HCT116 (cell line): Measurements from ENCODE around the gene TSPAN5. TPM values are rescaled to one million over a fixed set of nuclear protein-coding genes. Genes with fewer than 3 reads are reported as not detected.

Experiments
- ATAC-seq: fragments of 200-7000 bp; cut with Tn5 transposase; 2 replicates; pipeline ENCODE4 v1.9.1; 2020; ENCODE audit warnings: mild to moderate bottlenecking, moderate library complexity
- BruUV-seq: library from RNA; stranded (reverse); fragments of 400-500 nt; replicated peaks from 2 replicates; lab custom pipeline; 2021; lab: Mats Ljungman, UMichigan
- CTCF ChIA-PET: fragments of 300-600 bp; sonication (Branson Sonifier 250); formaldehyde crosslinking; loops from one replicate; lab custom pipeline; 2021; ENCODE audit warnings: antibody characterized with exemption; lab: Charles Lee
- POLR2A ChIA-PET: fragments of 300-600, 350-600 bp; sonication (Branson Sonifier 250); formaldehyde crosslinking; loops from one replicate; lab custom pipeline; 2021; ENCODE audit warnings: antibody characterized with exemption; lab: Charles Lee
- RAD21 ChIA-PET, 2 experiments: fragments of 300-600 bp; sonication (Branson Sonifier 250); formaldehyde crosslinking; loops; one replicate each; lab custom pipeline; 2023; ENCODE audit warnings: low total read pairs in 2 of 2; ENCODE audit not compliant: uncharacterized antibody in 2 of 2, unreplicated experiment in 2 of 2, low non-redundant PET in 1 of 2; lab: Charles Lee
- DNase-seq: peaks from one replicate; pipeline ENCODE4 v3.0.0-alpha.2; 2010; ENCODE audit warnings: low read depth, low spot score
- H2AFZ ChIP-seq: fragments of 200-600 bp; shearing (Covaris generic), sonication (generic); 2 replicates; pipeline ENCODE4 v1.6.1; 2017; ENCODE audit warnings: low read depth, mixed run types, mixed read lengths, antibody characterized with exemption, low read length; ENCODE audit not compliant: poor library complexity, severe bottlenecking
- H3K27ac ChIP-seq: 2 replicates; pipeline ENCODE4 v1.5.1; 2012; ENCODE audit warnings: low read depth, low read length
- H3K27me3 ChIP-seq: fragments of 200-600 bp; sonication (generic); 2 replicates; pipeline ENCODE4 v1.6.1; 2016; ENCODE audit warnings: mixed run types, low read length, mixed read lengths; ENCODE audit not compliant: insufficient read depth
- H3K36me3 ChIP-seq, 2 experiments: fragments of 200-500 bp in 1 of 2; fragments of 200-600 bp in 1 of 2; sonication (Bioruptor generic) in 1 of 2; sonication (generic) in 1 of 2; 2 replicates each; pipeline versions ENCODE4 v1.5.1 to v1.6.1; 2014 to 2016; ENCODE audit warnings: low read length in 2 of 2, inconsistent platforms in 1 of 2, mixed read lengths in 1 of 2, mixed run types in 1 of 2; ENCODE audit not compliant: insufficient read depth in 2 of 2, control insufficient read depth in 1 of 2
- H3K4me1 ChIP-seq, 2 experiments: fragments of 200-600 bp in 1 of 2; sonication (generic) in 1 of 2; 2 replicates each; pipeline versions ENCODE4 v1.5.1 to v1.6.1; 2012 to 2017; ENCODE audit warnings: low read length in 2 of 2, inconsistent platforms in 1 of 2, mild to moderate bottlenecking in 1 of 2, mixed read lengths in 1 of 2, mixed run types in 1 of 2, moderate library complexity in 1 of 2; ENCODE audit not compliant: insufficient read depth in 2 of 2, control insufficient read depth in 1 of 2
- H3K4me2 ChIP-seq: fragments of 200-600 bp; sonication (generic); 2 replicates; pipeline ENCODE4 v1.6.1; 2017; ENCODE audit warnings: mixed run types, low read length, mixed read lengths
- H3K4me3 ChIP-seq, 2 experiments: fragments of 200-600 bp in 1 of 2; sonication (generic) in 1 of 2; replicated peaks in 1 of 2; 2 replicates each; pipeline ENCODE4 v1.5.1; 2011 to 2016; ENCODE audit warnings: low read length in 2 of 2, control low read depth in 1 of 2, low read depth in 1 of 2, mild to moderate bottlenecking in 1 of 2, mixed read lengths in 1 of 2, mixed run types in 1 of 2
- H3K79me2 ChIP-seq: fragments of 200-600 bp; sonication (generic); 2 replicates; pipeline ENCODE4 v1.6.1; 2017; ENCODE audit warnings: mild to moderate bottlenecking, mixed run types, low read length, moderate library complexity, mixed read lengths; ENCODE audit not compliant: insufficient read depth
- H3K9ac ChIP-seq: fragments of 200-600 bp; sonication (generic); 2 replicates; pipeline ENCODE4 v1.6.1; 2016; ENCODE audit warnings: low read length, mixed read lengths
- H3K9me2 ChIP-seq: fragments of 200-600 bp; sonication (generic), shearing (Covaris generic); 2 replicates; pipeline ENCODE4 v1.6.1; 2017; ENCODE audit warnings: mixed run types, mild to moderate bottlenecking, moderate library complexity; ENCODE audit not compliant: insufficient read depth
- H3K9me3 ChIP-seq, 2 experiments: fragments of 200-500 bp in 1 of 2; fragments of 200-600 bp in 1 of 2; sonication (Bioruptor generic) in 1 of 2; sonication (generic) in 1 of 2; 2 replicates each; pipeline ENCODE4 v1.6.1; 2014 to 2017; ENCODE audit warnings: low read length in 2 of 2, mixed read lengths in 2 of 2, inconsistent platforms in 1 of 2, low read depth in 1 of 2, mild to moderate bottlenecking in 1 of 2, mixed run types in 1 of 2, moderate library complexity in 1 of 2; ENCODE audit not compliant: control insufficient read depth in 1 of 2, insufficient read depth in 1 of 2
- H4K20me1 ChIP-seq: fragments of 200-600 bp; sonication (generic), shearing (Covaris generic); 2 replicates; pipeline ENCODE4 v1.6.1; 2017; ENCODE audit warnings: mixed run types, mild to moderate bottlenecking, moderate library complexity; ENCODE audit not compliant: insufficient read depth
- CBX3 ChIP-seq: IDR thresholded peaks from 2 replicates; pipeline ENCODE4 v1.6.1; 2012; ENCODE audit warnings: low read depth
- CEBPB ChIP-seq: IDR thresholded peaks from 2 replicates; pipeline ENCODE4 v1.6.1; 2012; ENCODE audit warnings: low read depth
- EGR1 ChIP-seq: IDR thresholded peaks from 2 replicates; pipeline ENCODE4 v1.6.1; 2012; ENCODE audit warnings: low read depth
- EZH2 ChIP-seq: fragments of 200-600 bp; sonication (generic); IDR thresholded peaks from 2 replicates; pipeline ENCODE4 v1.6.1; 2017; ENCODE audit warnings: antibody characterized with exemption, mixed run types
- EZH2phosphoT487 ChIP-seq: fragments of 200-600 bp; IDR thresholded peaks from 2 replicates; pipeline ENCODE4 v1.6.1; 2018; ENCODE audit warnings: antibody characterized with exemption, borderline replicate concordance
- FOSL1 ChIP-seq: IDR thresholded peaks from 2 replicates; pipeline ENCODE4 v1.6.1; 2012; ENCODE audit warnings: low read depth
- JUND ChIP-seq: IDR thresholded peaks from 2 replicates; pipeline ENCODE4 v1.6.1; 2012
- POLR2A ChIP-seq: IDR thresholded peaks from 2 replicates; pipeline ENCODE4 v1.7.0; 2011; ENCODE audit warnings: borderline replicate concordance; ENCODE audit not compliant: insufficient read depth, insufficient read length; ENCODE audit errors: extremely low read depth
- SP1 ChIP-seq: IDR thresholded peaks from 2 replicates; pipeline ENCODE4 v1.6.1; 2012; ENCODE audit warnings: low read depth
- SRF ChIP-seq: IDR thresholded peaks from 2 replicates; pipeline ENCODE4 v1.6.1; 2012; ENCODE audit warnings: low read depth
- TCF7L2 ChIP-seq: IDR thresholded peaks from 2 replicates; pipeline ENCODE4 v1.7.0; 2011; ENCODE audit warnings: borderline replicate concordance, inconsistent platforms; ENCODE audit not compliant: insufficient read depth, insufficient read length; ENCODE audit errors: extremely low read depth
- ZFX ChIP-seq: fragments of 450-650 bp; IDR thresholded peaks from 2 replicates; pipeline ENCODE4 v1.6.1; 2017
- ZNF274 ChIP-seq: fragments of 200-500 bp; sonication (Bioruptor generic); IDR thresholded peaks from 2 replicates; pipeline ENCODE4 v1.6.1; 2014; ENCODE audit warnings: mild to moderate bottlenecking, low read depth, low read length, inconsistent platforms
- intact Hi-C: fragments of 100-400 bp; cut with micrococcal nuclease; formaldehyde crosslinking; loops from 2 replicates; pipeline ENCODE4 v1.10.0; 2022
- total RNA-seq: library from RNA; stranded (reverse); gene quantifications from one replicate; pipeline ENCODE4 v1.2.1, GENCODE V29; 2021; ENCODE audit not compliant: unreplicated experiment
- TF ChIP-seq, protein P1 (sequence below): IDR thresholded peaks from 2 replicates; pipeline ENCODE4 v1.6.1; 2012
- TF ChIP-seq, protein P2 (sequence below): IDR thresholded peaks from 2 replicates; pipeline ENCODE4 v1.6.1; 2012; ENCODE audit warnings: low read depth
- TF ChIP-seq, protein P3 (sequence below): IDR thresholded peaks from 2 replicates; pipeline ENCODE4 v1.6.1; 2012
- TF ChIP-seq, protein P4 (sequence below), 3 experiments: fragments of 200-600 bp in 1 of 3; sonication (generic) in 1 of 3; IDR thresholded peaks in 2 of 3; conservative IDR thresholded peaks in 1 of 3; 2 replicates each; pipeline ENCODE4 v1.5.1; 2012 to 2017; ENCODE audit warnings: low read depth in 2 of 3, low read length in 2 of 3, antibody characterized with exemption in 1 of 3, borderline replicate concordance in 1 of 3, control low read depth in 1 of 3, mild to moderate bottlenecking in 1 of 3, mixed read lengths in 1 of 3, mixed run types in 1 of 3, moderate library complexity in 1 of 3; ENCODE audit not compliant: insufficient read depth in 1 of 3

Gene TSPAN5
- total RNA-seq, 1 experiment from 2014 or later: 56.8 TPM

DNA sequence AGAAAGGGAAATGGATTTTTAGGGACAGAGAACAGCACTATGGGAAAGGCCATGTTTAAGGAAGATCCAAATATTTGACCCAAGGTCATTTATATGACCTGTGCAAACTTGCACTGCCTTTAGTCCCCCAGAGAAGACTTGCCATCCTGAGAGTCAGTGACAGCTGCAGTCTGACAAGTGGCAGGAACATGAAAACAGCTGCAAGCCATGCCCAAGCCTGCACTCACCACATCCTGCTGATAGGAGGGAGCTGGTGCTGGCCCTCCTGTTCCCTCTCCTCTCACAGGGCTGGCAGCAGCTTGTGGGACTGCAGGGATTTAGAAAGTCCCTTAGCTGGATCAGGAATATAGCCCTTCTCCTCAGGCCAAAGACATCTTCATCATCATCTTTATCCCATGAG lies 209.5 kb downstream of the TSPAN5 start:
- Histone ChIP-seq H3K4me1 (no peaks in the 10 kb centered on the region), H3K9ac (no peak overlapping the region), H2AFZ (no peak overlapping the region), H3K27ac (no peak overlapping the region), H3K4me2 (no peak overlapping the region), H4K20me1 (no peaks in the 10 kb centered on the region), H3K27me3 (no peaks in the 10 kb centered on the region), H3K79me2 (no peaks in the 10 kb centered on the region), H3K4me3 (no peak overlapping the region), H3K9me2 (no peaks in the 10 kb centered on the region), H3K36me3 (no peaks in the 10 kb centered on the region), H3K9me3 (no peaks in the 10 kb centered on the region)
- TF ChIP-seq TCF7L2 (no peak), SRF (no peak), CEBPB (no peak), CBX3 (no peak), EZH2 (no peak), POLR2A (no peak)
- TF ChIP-seq, protein P1, sequence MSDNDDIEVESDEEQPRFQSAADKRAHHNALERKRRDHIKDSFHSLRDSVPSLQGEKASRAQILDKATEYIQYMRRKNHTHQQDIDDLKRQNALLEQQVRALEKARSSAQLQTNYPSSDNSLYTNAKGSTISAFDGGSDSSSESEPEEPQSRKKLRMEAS: no peak
- intact Hi-C loops: no loop called here
- CTCF ChIA-PET: no interaction called here
- ATAC-seq: no peak
- no peak for DNase-seq
- RAD21 ChIA-PET: no interaction called here
- POLR2A ChIA-PET: no interaction called here
- BruUV-seq: no TSS peak

DNA sequence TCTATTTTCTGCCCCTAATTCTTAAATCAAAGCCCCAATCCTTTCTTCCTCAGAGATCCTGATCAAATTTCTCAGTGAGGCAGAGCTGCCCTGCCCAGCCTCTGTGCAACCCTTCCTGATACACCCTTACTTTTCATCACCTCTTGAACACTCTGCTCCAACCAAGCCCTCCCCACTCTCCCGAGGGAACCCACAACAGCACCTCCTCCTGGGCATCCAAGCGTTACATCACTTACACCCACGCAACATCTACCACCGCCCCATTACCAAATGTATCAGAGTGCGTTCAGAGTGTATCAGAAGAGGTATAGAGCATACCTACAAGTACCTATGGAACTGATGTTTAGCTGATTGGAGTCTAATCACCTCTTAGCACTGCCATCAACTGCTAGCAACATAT lies 210.8 kb downstream of the TSPAN5 start:
- no peaks in the 10 kb centered on the region for H3K4me1 ChIP-seq
- no peaks in the 10 kb centered on the region for H3K36me3 ChIP-seq
- H3K27me3 ChIP-seq: no peaks in the 10 kb centered on the region
- DNase-seq (no peak), ATAC-seq (peak; percentile 74)
- intact Hi-C loops: no loop called here
- H3K9me3 ChIP-seq: no peaks in the 10 kb centered on the region
- no peak overlapping the region for H3K9ac ChIP-seq
- no peak overlapping the region for H3K27ac ChIP-seq
- no peak overlapping the region for H2AFZ ChIP-seq
- no TSS peak for BruUV-seq
- ChIA-PET CTCF (no interaction called here), POLR2A (no interaction called here), RAD21 (no interaction called here)
- H3K9me2 ChIP-seq: no peaks in the 10 kb centered on the region
- no peak overlapping the region for H3K4me2 ChIP-seq
- H4K20me1 ChIP-seq: no peaks in the 10 kb centered on the region
- no peaks in the 10 kb centered on the region for H3K79me2 ChIP-seq
- no peak overlapping the region for H3K4me3 ChIP-seq
- TF ChIP-seq, protein P2, sequence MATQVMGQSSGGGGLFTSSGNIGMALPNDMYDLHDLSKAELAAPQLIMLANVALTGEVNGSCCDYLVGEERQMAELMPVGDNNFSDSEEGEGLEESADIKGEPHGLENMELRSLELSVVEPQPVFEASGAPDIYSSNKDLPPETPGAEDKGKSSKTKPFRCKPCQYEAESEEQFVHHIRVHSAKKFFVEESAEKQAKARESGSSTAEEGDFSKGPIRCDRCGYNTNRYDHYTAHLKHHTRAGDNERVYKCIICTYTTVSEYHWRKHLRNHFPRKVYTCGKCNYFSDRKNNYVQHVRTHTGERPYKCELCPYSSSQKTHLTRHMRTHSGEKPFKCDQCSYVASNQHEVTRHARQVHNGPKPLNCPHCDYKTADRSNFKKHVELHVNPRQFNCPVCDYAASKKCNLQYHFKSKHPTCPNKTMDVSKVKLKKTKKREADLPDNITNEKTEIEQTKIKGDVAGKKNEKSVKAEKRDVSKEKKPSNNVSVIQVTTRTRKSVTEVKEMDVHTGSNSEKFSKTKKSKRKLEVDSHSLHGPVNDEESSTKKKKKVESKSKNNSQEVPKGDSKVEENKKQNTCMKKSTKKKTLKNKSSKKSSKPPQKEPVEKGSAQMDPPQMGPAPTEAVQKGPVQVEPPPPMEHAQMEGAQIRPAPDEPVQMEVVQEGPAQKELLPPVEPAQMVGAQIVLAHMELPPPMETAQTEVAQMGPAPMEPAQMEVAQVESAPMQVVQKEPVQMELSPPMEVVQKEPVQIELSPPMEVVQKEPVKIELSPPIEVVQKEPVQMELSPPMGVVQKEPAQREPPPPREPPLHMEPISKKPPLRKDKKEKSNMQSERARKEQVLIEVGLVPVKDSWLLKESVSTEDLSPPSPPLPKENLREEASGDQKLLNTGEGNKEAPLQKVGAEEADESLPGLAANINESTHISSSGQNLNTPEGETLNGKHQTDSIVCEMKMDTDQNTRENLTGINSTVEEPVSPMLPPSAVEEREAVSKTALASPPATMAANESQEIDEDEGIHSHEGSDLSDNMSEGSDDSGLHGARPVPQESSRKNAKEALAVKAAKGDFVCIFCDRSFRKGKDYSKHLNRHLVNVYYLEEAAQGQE: no peak
- TF ChIP-seq, protein P3, sequence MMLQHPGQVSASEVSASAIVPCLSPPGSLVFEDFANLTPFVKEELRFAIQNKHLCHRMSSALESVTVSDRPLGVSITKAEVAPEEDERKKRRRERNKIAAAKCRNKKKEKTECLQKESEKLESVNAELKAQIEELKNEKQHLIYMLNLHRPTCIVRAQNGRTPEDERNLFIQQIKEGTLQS: no peak
- TF ChIP-seq FOSL1 (no peak), ZFX (no peak), ZNF274 (no peak), EZH2 (no peak), TCF7L2 (no peak), EGR1 (0 out of 2 replicates have a peak, but pooled peaks have one; percentile 29), EZH2phosphoT487 (no peak), JUND (no peak), SP1 (no peak), CEBPB (no peak)
- TF ChIP-seq, protein P4, sequence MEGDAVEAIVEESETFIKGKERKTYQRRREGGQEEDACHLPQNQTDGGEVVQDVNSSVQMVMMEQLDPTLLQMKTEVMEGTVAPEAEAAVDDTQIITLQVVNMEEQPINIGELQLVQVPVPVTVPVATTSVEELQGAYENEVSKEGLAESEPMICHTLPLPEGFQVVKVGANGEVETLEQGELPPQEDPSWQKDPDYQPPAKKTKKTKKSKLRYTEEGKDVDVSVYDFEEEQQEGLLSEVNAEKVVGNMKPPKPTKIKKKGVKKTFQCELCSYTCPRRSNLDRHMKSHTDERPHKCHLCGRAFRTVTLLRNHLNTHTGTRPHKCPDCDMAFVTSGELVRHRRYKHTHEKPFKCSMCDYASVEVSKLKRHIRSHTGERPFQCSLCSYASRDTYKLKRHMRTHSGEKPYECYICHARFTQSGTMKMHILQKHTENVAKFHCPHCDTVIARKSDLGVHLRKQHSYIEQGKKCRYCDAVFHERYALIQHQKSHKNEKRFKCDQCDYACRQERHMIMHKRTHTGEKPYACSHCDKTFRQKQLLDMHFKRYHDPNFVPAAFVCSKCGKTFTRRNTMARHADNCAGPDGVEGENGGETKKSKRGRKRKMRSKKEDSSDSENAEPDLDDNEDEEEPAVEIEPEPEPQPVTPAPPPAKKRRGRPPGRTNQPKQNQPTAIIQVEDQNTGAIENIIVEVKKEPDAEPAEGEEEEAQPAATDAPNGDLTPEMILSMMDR (IDR thresholded peaks at IDR 0.05 in 2 of 3, conservative IDR thresholded peaks at IDR 0.05 in 1 of 3; ENCODE audit: borderline replicate concordance in 1 of 3, insufficient read depth in 1 of 3, low read depth in 2 of 3, low read length in 2 of 3): peak in 2 of 3 experiments; percentile 19 to 52; a peak in 3 of 6 replicates
